Measurements from ENCODE around the gene POU3F4. TPM values are rescaled to one million over a fixed set of nuclear protein-coding genes. Genes with fewer than 3 reads are reported as not detected.
A peak's percentile ranks its signal among the peaks of the same experiment; 100 is the strongest.

The POU3F4 gene
- total RNA-seq, result 12.6 TPM

DNA sequence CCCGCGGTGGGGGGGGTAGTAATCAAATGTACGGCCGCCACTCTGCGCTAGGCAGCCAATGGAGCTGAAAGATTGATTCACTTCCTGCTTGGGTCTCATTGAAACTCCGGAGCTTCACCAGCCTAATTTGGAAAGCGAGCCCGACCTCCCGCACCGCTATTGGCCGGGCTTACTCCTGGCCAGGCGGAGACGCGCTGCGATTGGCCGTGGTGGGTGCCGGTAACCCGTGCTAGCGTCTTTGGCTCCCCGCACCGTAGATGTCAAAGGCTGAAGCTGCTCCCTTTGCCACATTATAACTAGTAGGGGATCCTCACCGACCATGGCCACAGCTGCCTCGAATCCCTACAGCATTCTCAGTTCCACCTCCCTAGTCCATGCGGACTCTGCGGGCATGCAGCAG lies at the start of gene POU3F4:
Gene POU3F4 (plus strand): TSS at position 285 of the 400 bp plus-strand sequence. CDS start 35 bp downstream, at position 320.
- peak; percentile 30 for DNase-seq

- DNase-seq, result no peak
Observed at GRCh38 chrX:83469551-83469950, 38.5 kb upstream of the POU3F4 start.

- DNase-seq, result no peak
Observed at GRCh38 chrX:83495898-83496297, 12.2 kb upstream of the POU3F4 start.

GRCh38 chrX:83501003-83501402 lies 7.1 kb upstream of the POU3F4 start:
- no peak for DNase-seq

GRCh38 chrX:83501530-83501929 lies 6.6 kb upstream of the POU3F4 start:
- DNase-seq, result no peak

- no peak for DNase-seq
Observed at GRCh38 chrX:83504721-83505479, 3.2 kb upstream of the POU3F4 start.

DNA sequence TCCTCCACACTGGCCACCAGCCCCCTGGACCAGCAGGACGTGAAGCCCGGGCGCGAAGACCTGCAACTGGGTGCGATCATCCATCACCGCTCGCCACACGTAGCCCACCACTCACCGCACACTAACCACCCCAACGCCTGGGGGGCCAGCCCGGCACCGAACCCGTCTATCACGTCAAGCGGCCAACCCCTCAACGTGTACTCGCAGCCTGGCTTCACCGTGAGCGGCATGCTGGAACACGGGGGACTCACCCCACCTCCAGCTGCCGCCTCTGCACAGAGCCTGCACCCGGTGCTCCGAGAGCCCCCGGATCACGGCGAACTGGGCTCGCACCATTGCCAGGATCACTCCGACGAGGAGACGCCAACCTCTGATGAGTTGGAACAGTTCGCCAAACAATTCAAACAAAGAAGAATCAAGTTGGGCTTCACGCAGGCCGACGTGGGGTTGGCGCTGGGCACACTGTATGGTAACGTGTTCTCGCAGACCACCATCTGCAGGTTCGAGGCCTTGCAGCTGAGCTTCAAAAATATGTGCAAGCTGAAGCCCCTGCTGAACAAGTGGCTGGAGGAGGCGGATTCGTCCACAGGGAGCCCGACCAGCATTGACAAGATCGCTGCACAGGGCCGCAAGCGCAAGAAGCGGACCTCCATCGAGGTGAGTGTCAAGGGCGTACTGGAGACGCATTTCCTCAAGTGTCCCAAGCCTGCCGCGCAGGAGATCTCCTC lies 600 bp downstream of the POU3F4 start:
- no peak for DNase-seq

- DNase-seq, result no peak
Observed at GRCh38 chrX:83509254-83509801, 1.2 kb downstream of the POU3F4 start.

DNA sequence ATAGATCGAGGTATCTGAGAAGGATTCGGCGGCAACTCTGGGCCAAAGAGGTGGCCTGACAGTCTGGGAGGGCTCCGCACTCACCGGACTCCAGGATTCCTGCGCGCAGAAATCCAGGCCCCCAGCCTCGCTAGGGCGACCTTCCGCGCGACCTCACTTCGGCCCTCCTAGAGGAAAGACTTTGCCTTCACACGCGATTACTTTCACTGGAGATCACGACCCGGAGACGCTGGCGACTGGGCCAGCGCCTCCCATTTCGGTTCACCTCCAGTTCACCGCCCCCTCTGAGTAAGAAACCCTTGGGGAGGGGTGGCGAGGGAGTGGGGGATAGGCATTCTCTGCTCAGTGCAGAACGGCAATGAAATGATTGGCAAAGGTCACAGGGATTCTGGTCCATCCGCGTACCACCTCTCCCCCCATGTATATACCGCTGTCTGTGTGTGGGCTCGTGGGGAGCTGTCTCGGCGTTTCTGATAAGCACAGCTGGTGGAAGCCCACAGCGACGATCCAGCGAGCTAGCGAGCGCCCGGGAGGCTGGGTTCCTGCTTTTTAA lies 2.5 kb downstream of the POU3F4 start:
- DNase-seq, result no peak

GRCh38 chrX:83511208-83511607 lies 3.1 kb downstream of the POU3F4 start:
- no peak for DNase-seq

DNA sequence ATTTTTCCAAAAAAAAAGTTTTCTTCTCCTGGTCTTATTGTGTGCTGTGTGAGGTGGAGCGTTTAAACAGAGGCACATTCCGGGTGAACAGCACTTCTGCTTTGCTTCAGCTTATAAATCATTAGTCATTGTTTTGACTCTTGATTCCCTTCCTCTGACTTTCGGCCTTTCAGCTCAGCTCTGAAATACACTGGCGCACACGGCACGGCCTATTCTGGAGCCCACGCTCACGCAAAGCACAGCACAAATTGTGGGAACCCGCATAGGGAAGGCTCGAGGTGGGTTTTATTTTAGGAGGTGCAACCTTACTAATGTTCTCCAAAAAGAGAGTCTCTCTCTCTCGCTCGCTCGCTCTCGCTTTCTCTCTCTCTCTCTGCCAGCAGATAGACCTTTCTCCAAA lies 4.0 kb downstream of the POU3F4 start:
- DNase-seq, result no peak

- no peak for DNase-seq
Observed at GRCh38 chrX:83516597-83516996, 8.5 kb downstream of the POU3F4 start.

- no peak for DNase-seq
Observed at GRCh38 chrX:83521905-83522304, 13.8 kb downstream of the POU3F4 start.

- DNase-seq, result no peak
Observed at GRCh38 chrX:83529950-83530349, 21.9 kb downstream of the POU3F4 start.

- DNase-seq, result no peak
Observed at GRCh38 chrX:83535417-83536196, 27.5 kb downstream of the POU3F4 start.

Data from occipital lobe (tissue), 2 donors.